ENCODE results near the gene CAMTA1.
A peak's percentile ranks its signal among the peaks of the same experiment; 100 is the strongest.

CAMTA1 gene

GRCh38 chr1:7448986-7449385 is 663.7 kb downstream of the CAMTA1 start:
- no peak for DNase-seq

GRCh38 chr1:7449750-7450149 is 664.5 kb downstream of the CAMTA1 start:
- no peak for DNase-seq

GRCh38 chr1:7450838-7451237 is 665.6 kb downstream of the CAMTA1 start:
- DNase-seq, result no peak

- no peak for DNase-seq
Measured at GRCh38 chr1:7453038-7453437, 667.8 kb downstream of the CAMTA1 start.

GRCh38 chr1:7454052-7454815 is 669.0 kb downstream of the CAMTA1 start:
- DNase-seq, result peak; percentile 8

- DNase-seq, result no peak
Measured at GRCh38 chr1:7454895-7455784, 669.9 kb downstream of the CAMTA1 start.

GRCh38 chr1:7455796-7456721 is 670.8 kb downstream of the CAMTA1 start:
- no peak for DNase-seq

GRCh38 chr1:7456722-7457082 is 671.4 kb downstream of the CAMTA1 start:
- DNase-seq, result no peak

- no peak for DNase-seq
Measured at GRCh38 chr1:7457811-7458210, 672.6 kb downstream of the CAMTA1 start.

- no peak for DNase-seq
Measured at GRCh38 chr1:7458946-7459345, 673.7 kb downstream of the CAMTA1 start.

GRCh38 chr1:7459914-7460313 is 674.7 kb downstream of the CAMTA1 start:
- no peak for DNase-seq

GRCh38 chr1:7460807-7461206 is 675.6 kb downstream of the CAMTA1 start:
- DNase-seq, result no peak

GRCh38 chr1:7462617-7463016 is 677.4 kb downstream of the CAMTA1 start:
- DNase-seq, result no peak

GRCh38 chr1:7463526-7463925 is 678.3 kb downstream of the CAMTA1 start:
- DNase-seq, result no peak

- DNase-seq, result no peak
Measured at GRCh38 chr1:7464736-7465135, 679.5 kb downstream of the CAMTA1 start.

GRCh38 chr1:7467476-7468175 is 682.4 kb downstream of the CAMTA1 start:
- DNase-seq, result no peak

GRCh38 chr1:7468248-7468647 is 683.0 kb downstream of the CAMTA1 start:
- DNase-seq, result no peak

GRCh38 chr1:7469255-7469938 is 684.1 kb downstream of the CAMTA1 start:
- no peak for DNase-seq

GRCh38 chr1:7470904-7471638 is 685.8 kb downstream of the CAMTA1 start:
- DNase-seq, result peak; percentile 11

GRCh38 chr1:7471836-7472235 is 686.6 kb downstream of the CAMTA1 start:
- no peak for DNase-seq
